ENCODE results near the gene CD300H. TPM values are rescaled to one million over a fixed set of nuclear protein-coding genes. Genes with fewer than 3 reads are reported as not detected.

CD300H gene
- total RNA-seq, 1 experiment from 2014 or later, result not detected

DNA sequence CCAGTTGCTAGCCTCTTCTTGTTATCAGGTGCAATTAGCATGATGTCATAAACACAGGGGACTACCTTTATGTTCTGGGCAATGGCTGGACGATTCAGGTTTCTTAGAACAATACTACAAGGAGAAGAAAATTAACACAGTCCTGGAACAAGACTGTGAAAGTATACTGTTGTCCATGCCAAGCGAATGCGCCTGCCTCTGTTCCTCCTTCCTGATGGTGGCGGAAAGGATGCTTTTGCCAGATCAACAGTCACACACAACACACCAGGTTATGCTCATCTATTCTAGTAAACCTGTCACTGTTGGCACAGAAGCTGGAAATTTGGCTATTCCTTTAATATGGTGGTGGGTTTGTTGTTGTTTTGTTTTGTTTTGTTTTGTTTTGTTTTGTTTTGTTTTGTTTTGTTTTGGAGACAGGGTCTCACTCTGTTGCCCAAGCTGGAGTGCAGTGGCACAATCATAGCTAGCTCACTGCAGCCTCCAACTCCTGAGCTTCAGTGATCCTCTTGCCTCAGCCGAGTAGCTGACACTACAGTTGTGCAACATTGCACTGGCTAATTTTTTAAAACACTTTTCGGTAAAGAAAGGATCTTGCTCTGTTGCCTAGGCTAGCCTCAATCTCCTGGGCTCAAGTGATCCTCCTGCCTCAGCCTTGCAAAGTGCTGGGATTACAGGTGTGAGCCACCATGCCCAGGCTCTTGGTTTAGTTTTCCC is 27.9 kb upstream of the CD300H start:
- Histone ChIP-seq H3K4me1 (ENCODE audit: insufficient read depth, low read length) (no peaks in the 10 kb centered on the region), H3K27ac (ENCODE audit: low read length) (no peak overlapping the region), H3K9ac (ENCODE audit: low read length) (no peak overlapping the region), H4K20me1 (ENCODE audit: low read length) (no peaks in the 10 kb centered on the region), H2AFZ (ENCODE audit: low read length) (no peak overlapping the region), H3K36me3 (ENCODE audit: low read depth, low read length) (no peaks in the 10 kb centered on the region), H3F3A (ENCODE audit: low read length, unreplicated experiment) (no peaks in the 10 kb centered on the region), H3K27me3 (ENCODE audit: low read length) (peaks cover 64% of the 10 kb centered on the region), H3K4me3 (ENCODE audit: low read length) (no peak overlapping the region), H3K9me3 (ENCODE audit: low read length) (no peaks in the 10 kb centered on the region), H3K9me2 (replicated peaks; ENCODE audit: low read length) (no peaks in the 10 kb centered on the region), H3K79me2 (ENCODE audit: low read length) (no peaks in the 10 kb centered on the region), H3K4me2 (ENCODE audit: low read length) (no peak overlapping the region)
- POLR2A ChIA-PET (ENCODE audit: unreplicated experiment), result no interaction called here
- CTCF ChIA-PET, result no interaction called here
- TF ChIP-seq EZH2phosphoT487 (IDR thresholded peaks at IDR 0.05; ENCODE audit: borderline replicate concordance, low read length) (no peak), EZH2 (IDR thresholded peaks at IDR 0.05; ENCODE audit: low read length, unreplicated experiment) (no peak)
- TF ChIP-seq, protein P1, sequence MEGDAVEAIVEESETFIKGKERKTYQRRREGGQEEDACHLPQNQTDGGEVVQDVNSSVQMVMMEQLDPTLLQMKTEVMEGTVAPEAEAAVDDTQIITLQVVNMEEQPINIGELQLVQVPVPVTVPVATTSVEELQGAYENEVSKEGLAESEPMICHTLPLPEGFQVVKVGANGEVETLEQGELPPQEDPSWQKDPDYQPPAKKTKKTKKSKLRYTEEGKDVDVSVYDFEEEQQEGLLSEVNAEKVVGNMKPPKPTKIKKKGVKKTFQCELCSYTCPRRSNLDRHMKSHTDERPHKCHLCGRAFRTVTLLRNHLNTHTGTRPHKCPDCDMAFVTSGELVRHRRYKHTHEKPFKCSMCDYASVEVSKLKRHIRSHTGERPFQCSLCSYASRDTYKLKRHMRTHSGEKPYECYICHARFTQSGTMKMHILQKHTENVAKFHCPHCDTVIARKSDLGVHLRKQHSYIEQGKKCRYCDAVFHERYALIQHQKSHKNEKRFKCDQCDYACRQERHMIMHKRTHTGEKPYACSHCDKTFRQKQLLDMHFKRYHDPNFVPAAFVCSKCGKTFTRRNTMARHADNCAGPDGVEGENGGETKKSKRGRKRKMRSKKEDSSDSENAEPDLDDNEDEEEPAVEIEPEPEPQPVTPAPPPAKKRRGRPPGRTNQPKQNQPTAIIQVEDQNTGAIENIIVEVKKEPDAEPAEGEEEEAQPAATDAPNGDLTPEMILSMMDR (conservative IDR thresholded peaks at IDR 0.05; ENCODE audit: low read depth, low read length), result no peak
- DNase-seq (no peak), ATAC-seq (no peak)
- intact Hi-C loops (cut with micrococcal nuclease), result no loop called here
- no TSS peak for BruUV-seq (replicated peaks)

DNA sequence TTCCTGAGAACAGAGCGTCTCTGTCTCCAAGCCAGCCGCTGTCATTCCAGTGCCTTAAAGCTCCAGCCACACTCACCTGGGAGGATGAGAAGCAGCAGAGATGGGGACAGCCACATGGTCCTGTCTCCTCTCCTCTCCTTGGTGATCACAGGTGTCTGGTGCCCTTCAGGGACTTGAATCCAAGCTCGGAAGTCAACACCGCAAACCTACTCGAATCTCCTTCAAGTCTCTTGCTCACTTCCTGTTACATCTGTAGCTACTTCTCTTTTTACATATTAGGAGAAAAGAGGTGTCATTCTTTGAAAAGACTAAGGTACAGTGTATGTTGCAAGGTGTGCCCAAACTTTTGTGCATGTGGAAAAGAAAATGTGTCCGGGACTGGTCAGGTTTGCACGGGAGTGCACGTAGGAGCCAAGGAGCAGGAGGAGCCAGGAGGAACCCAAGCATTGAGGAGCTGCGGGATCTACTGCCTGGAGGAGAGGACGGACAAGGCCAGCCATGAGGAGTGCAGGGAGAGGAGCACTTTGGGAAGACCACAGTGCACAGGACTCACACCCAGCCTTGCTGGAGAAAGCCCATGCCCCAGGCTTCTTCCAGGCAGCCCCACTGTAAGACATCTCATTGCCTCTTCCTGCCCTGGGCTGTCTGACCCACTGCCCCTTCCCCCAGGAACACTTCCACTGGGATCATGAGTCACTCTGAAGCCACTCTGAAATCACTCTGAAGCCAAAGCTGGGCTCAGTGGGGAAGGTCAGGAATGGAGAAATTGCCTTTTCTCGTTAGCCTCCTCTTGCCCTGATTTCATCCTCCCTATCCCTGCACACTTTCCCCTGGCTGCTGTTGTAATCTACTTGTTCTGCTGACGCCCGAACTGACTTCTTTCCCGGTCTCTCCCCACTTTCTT is 25.0 kb upstream of the CD300H start, which contains the start of gene CD300LD:
TSS of gene CD300LD (minus strand) at position 197 of the 904 bp plus-strand sequence. CDS start at position 116, 81 bp downstream.
- Histone ChIP-seq H3K27me3 (ENCODE audit: low read length) (peaks cover 67% of the 10 kb centered on the region), H3F3A (ENCODE audit: low read length, unreplicated experiment) (no peaks in the 10 kb centered on the region), H3K9me3 (ENCODE audit: low read length) (no peaks in the 10 kb centered on the region), H3K4me1 (ENCODE audit: insufficient read depth, low read length) (no peaks in the 10 kb centered on the region), H3K36me3 (ENCODE audit: low read depth, low read length) (no peaks in the 10 kb centered on the region), H3K9ac (ENCODE audit: low read length) (no peak within 1 kb of the TSS), H4K20me1 (ENCODE audit: low read length) (no peaks in the 10 kb centered on the region), H3K27ac (ENCODE audit: low read length) (no peak within 1 kb of the TSS), H3K4me3 (ENCODE audit: low read length) (no peak within 1 kb of the TSS), H3K79me2 (ENCODE audit: low read length) (no peaks in the 10 kb centered on the region), H2AFZ (ENCODE audit: low read length) (no peak within 1 kb of the TSS), H3K9me2 (replicated peaks; ENCODE audit: low read length) (no peaks in the 10 kb centered on the region), H3K4me2 (ENCODE audit: low read length) (no peak within 1 kb of the TSS)
- ATAC-seq (no peak), DNase-seq (no peak)
- no TSS peak for BruUV-seq (replicated peaks)
- ChIA-PET CTCF (no interaction called here), POLR2A (ENCODE audit: unreplicated experiment) (no interaction called here)
- TF ChIP-seq EZH2phosphoT487 (IDR thresholded peaks at IDR 0.05; ENCODE audit: borderline replicate concordance, low read length) (no peak), EZH2 (IDR thresholded peaks at IDR 0.05; ENCODE audit: low read length, unreplicated experiment) (no peak)
- TF ChIP-seq, protein P1 (conservative IDR thresholded peaks at IDR 0.05; ENCODE audit: low read depth, low read length), result no peak
- intact Hi-C loops (cut with micrococcal nuclease), result no loop called here

Data from PC-3 (cell line).